ENCODE data around the gene LHPP. TPM values are rescaled to one million over a fixed set of nuclear protein-coding genes. Genes with fewer than 3 reads are reported as not detected.

LHPP gene
- total and polyA plus RNA-seq, 8 donors = 12.2 to 26.8 (median 15.0) TPM

DNA sequence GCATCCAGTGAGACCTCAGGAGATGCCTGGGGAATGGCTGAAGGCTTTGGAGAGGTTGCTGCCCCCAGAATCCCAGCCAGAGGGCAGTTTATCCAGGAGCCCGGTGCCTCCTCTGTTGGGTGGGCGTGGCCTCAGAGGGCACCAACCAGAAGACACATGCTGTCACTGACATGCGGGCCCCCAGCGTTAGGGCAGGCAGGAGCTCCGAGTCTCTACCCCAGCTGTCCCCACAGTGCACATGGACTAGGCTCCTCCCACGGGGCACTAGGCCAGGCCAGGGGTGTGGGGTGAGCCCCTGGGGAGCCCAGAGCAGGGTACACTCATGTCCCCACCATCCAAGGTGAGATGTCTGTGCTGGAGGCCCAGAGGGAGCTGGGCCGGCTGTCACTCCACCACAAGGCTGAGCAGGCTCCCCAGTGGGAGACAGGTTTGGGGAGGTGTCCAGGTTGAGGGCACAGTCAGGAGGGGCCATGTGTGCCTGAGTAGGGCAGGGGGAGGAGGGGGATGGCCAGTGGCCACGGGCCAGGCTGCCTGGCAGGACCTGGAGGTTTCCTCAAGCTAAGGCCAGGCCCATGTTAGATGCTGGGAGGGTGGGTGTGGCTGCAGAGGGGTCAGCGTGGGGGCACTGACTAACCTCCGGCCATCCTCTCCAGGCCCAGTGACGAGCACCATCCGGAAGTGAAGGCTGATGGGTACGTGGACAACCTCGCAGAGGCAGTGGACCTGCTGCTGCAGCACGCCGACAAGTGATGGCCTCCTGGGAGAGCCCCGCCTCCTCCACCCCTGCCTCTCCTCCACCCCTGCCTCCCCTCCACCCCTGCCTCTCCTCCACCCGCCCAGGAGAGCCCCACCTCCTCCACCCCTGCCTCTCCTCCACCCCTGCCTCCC, 151.2 kb downstream of the LHPP start:
- H3K4me1 ChIP-seq = peaks cover 0 to 28% of the 10 kb centered on the region in 2 donors
- H3K9me3 ChIP-seq = no peaks in the 10 kb centered on the region
- TF ChIP-seq, protein P1, sequence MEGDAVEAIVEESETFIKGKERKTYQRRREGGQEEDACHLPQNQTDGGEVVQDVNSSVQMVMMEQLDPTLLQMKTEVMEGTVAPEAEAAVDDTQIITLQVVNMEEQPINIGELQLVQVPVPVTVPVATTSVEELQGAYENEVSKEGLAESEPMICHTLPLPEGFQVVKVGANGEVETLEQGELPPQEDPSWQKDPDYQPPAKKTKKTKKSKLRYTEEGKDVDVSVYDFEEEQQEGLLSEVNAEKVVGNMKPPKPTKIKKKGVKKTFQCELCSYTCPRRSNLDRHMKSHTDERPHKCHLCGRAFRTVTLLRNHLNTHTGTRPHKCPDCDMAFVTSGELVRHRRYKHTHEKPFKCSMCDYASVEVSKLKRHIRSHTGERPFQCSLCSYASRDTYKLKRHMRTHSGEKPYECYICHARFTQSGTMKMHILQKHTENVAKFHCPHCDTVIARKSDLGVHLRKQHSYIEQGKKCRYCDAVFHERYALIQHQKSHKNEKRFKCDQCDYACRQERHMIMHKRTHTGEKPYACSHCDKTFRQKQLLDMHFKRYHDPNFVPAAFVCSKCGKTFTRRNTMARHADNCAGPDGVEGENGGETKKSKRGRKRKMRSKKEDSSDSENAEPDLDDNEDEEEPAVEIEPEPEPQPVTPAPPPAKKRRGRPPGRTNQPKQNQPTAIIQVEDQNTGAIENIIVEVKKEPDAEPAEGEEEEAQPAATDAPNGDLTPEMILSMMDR (IDR thresholded peaks at IDR 0.05) = no peak
- intact Hi-C loops (cut with DNase I) = no loop called here
- DNase-seq (no peak), ATAC-seq (peak; percentile 25)
- H3K27me3 ChIP-seq = no peaks in the 10 kb centered on the region
- H3K36me3 ChIP-seq = peaks cover 0 to 12% of the 10 kb centered on the region in 2 donors
- H3K4me3 ChIP-seq = no peak overlapping the region
- H3K27ac ChIP-seq = peak overlapping the region in 1 of 2 donors; percentile 45

- peaks cover 4 to 40% of the 10 kb centered on the region in 2 donors for H3K4me1 ChIP-seq
- H3K27ac ChIP-seq = peak overlapping the region in 1 of 2 donors; percentile 23
- H3K27me3 ChIP-seq = no peaks in the 10 kb centered on the region
- DNase-seq (no peak), ATAC-seq (no peak)
- TF ChIP-seq, protein P1 (IDR thresholded peaks at IDR 0.05) = no peak
- H3K9me3 ChIP-seq = no peaks in the 10 kb centered on the region
- intact Hi-C loops (cut with DNase I) = no loop called here
- peaks cover 0 to 20% of the 10 kb centered on the region in 2 donors for H3K36me3 ChIP-seq
- H3K4me3 ChIP-seq = no peak overlapping the region
Measured at GRCh38 chr10:124614003-124614659, 152.5 kb downstream of the LHPP start.

- intact Hi-C loops (cut with DNase I) = no loop called here
Measured at GRCh38 chr10:124615259-124615658, 153.6 kb downstream of the LHPP start.

GRCh38 chr10:124616040-124616835, 154.6 kb downstream of the LHPP start:
- Histone ChIP-seq H3K36me3 (peaks cover 0 to 20% of the 10 kb centered on the region in 2 donors), H3K27me3 (no peaks in the 10 kb centered on the region), H3K27ac (no peak overlapping the region), H3K4me1 (peaks cover 4 to 55% of the 10 kb centered on the region in 2 donors), H3K4me3 (no peak overlapping the region), H3K9me3 (no peaks in the 10 kb centered on the region)
- TF ChIP-seq, protein P1 (IDR thresholded peaks at IDR 0.05) = no peak
- intact Hi-C loops (cut with DNase I) = no loop called here
- DNase-seq (no peak), ATAC-seq (no peak)

More at GRCh38 chr10:124615259-124615658, 153.6 kb downstream of the LHPP start:
- H3K4me3 ChIP-seq = no peak overlapping the region
- TF ChIP-seq, protein P1 (IDR thresholded peaks at IDR 0.05) = no peak
- no peak overlapping the region for H3K27ac ChIP-seq
- ATAC-seq = no peak
- no peaks in the 10 kb centered on the region for H3K27me3 ChIP-seq
- H3K4me1 ChIP-seq = peaks cover 4 to 51% of the 10 kb centered on the region in 2 donors
- no peak for DNase-seq
- H3K36me3 ChIP-seq = peaks cover 0 to 20% of the 10 kb centered on the region in 2 donors
- H3K9me3 ChIP-seq = no peaks in the 10 kb centered on the region

Measured in left lung (tissue), 10 donors.